Dermis blood vessel endothelial cell (primary cell): ENCODE results near the gene C1orf174. TPM values are rescaled to one million over a fixed set of nuclear protein-coding genes. Genes with fewer than 3 reads are reported as not detected.

Source experiments
- DNase-seq: peaks from one replicate; pipeline ENCODE4 v3.0.0; 2010
- total RNA-seq: library from RNA; depleted of rRNA; stranded (reverse); fragments of >200 nt; gene quantifications from 2 replicates; pipeline ENCODE4 v1.2.3, GENCODE V29; 2014

The C1orf174 gene
- total RNA-seq, 1 donor from 2014 or later: 38.1 TPM

DNA sequence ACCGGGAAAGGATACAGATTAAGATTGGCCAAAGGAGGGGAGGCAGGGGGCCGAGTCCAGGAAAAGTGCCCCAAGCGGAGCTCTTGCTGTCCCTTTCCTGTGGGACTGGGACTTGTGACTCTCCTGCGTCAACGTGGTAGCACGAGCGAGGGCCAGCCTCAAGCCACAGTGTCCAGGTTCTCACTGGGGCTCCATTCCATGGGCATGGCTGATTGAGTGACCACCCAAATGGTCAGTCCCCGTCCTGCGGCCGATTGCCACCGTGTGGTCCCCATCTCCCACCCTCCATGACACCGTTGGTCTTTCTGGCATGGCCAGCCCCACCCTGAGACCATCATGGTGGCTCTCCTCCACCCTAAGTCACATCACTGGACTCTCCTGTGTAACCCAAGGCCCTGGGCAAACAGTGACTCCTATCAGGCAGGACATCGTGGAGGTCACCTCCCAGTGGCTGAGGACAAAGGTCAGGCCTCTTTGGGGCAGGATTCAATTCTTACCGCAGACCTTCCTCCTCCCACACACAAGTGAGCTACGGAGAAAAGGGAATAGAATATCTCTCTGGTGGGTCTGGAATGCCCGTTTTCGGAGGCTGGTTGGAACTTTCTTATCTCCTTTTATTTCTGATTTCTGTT lies 8.9 kb upstream of the C1orf174 start:
- no peak for DNase-seq

DNA sequence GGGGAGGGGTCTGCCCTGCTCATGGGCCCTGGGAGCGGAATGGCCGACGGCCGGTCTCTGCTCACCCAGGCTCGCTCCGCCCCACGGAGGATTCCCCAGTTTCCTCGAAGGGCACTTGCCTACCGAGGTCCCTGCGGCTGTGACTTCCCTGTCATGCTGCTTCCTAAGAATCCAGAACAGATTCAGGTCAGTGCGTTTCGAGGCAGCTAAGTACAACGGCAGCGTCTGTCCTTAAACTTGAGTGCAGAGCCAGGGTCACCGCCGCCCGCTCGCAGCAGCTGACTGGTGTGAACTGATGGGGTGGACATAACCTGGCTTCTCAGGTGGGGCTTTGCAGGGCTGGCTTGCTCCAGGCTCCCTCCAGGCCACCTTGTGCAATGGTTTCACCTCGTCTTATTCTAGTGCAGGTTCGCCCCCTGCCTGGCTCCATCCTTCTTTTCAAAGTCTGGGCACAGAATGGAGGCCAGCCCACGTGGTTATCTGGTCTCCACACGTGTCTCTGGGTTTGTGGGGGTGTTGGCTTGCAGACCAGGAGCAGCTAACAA lies 7.6 kb upstream of the C1orf174 start:
- DNase-seq: no peak

DNA sequence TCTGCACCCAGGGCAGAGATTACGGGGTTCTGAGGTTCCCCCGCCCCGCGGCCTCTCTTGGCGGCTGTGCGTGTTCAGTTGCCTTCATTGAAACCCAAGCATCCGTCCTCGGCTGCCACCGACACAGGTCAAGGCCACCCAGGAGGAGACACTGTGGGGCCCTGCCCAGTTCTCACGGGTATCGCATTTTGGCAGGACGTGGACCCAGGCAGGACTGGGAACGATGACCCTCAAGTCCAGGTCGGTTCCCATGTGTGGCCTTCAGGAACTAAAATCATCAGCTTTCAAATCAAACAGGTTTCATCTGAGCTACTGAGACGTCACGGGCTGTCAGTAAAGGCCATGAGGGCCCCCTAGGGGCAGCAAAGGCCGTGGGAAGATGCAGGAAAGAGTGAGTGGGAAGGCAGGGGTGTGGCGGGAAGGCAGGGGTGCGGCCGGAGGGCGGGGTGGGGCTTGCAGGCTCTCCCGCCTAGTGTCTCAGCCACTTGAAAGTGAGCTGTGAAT lies 7.0 kb upstream of the C1orf174 start:
- DNase-seq: peak; percentile 21

- DNase-seq: no peak
These were observed 6.6 kb upstream of the C1orf174 start for GRCh38 chr1:3906672-3907020.

DNA sequence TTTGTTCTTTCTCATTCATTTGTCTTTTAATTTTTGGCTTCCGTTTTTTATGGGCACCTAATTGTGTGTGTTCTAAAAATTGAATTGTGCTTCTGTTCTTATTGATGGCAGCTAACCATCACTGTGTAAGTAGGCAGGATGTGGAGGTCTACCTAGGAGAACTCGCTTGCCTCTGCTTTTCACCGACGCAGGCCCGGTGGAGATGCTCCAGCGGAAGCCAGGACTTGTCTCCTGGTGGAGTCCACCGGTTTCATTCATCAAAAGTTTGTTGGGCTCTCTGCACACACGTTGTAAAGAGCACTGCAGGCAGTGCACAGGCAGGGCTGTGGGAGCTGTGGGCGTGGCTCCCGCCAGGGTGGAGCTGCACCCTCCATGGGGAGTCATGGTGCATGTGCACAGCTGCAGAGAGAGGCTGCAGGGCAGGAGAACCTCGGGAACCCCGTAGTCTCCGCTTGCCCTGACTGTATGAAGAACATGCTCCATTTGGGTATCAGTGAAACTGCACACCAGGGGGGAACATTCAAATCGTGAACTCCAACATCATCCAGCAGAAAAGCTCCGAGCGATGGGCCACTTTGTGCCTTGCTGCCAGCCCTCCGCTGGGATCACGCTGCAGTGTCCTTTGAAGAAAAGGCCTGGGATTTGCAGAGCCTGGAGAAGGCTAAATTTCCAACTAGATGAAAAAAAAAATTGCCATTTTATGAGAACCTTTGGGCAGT lies 6.0 kb upstream of the C1orf174 start:
- no peak for DNase-seq

DNA sequence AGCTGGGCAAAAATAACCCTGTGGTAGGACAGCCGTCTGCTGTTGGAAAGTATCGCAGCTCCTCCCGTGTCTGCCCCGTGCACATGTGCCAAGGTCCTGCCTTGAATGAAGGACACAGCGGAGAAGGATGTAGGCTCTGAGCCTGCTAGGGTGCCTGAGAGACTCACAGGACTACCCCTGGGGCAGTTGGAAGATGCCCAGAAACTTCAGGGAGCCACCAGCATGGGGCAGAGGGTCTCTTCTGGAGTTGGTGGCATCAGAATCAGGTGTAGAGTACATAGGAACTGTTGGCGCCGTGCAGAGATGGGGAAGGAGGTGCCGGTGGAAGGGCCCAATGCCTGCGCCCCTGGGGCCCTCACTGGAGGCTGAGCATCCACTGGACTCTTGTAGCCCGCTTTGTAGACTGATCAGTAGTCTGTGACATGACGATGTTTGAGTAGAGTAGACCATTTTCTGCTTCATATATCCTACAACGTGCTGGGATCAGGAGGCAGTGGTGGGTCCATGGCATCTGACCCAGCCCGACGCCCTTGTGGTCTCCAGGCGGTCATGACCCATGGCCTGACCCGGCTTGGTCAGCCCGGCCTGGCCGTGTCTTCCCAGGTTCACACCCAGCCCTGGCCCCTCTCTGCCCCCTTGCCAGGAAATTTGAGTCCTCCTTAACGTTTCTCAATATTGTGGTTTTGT lies 5.3 kb upstream of the C1orf174 start:
- DNase-seq: no peak

DNA sequence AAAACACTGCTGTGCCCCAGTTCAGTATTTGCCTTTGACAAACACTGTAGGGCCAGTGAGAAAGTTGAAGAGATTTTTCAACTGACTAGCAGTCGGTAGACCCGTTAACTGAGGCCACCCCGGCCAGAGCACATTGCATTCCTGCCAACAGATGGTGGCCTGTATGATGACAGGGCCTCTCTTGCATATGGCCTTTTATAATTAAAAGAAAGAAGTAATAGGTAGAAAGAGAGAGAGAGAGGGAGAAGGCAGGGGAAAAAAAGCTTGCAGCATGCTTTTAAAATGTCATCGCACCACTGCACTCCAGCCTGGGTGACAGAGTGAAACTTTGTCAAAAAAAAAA lies 4.7 kb upstream of the C1orf174 start:
- no peak for DNase-seq

- no peak for DNase-seq
These were observed 4.2 kb upstream of the C1orf174 start for GRCh38 chr1:3904006-3904842.

GRCh38 chr1:3903141-3904005 lies 3.3 kb upstream of the C1orf174 start:
- DNase-seq: peak; percentile 9

DNA sequence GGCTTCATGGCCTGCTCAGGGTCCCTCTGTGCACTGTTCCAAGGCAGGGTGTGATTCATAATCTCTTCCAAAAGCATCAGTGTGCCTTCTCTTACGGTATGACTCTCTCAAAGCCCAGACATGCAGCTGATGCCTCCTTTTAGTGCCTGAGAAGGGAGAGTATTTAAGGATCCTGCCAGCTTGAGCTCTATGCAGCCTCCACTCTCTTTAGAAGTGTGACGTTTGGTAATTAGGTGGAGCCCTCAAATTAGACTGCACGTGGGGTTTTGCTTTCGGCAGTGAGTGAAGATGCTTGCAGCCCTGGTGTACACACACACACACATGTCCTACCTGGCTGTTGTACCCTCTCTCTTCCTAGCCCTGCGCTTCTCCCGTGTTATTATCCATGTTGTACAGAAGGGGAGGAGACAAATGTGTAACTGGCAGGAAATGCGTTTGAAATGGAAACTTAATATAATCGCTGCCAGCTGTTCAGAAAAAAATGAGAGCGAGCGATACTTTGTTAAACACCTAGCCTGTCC lies 2.6 kb upstream of the C1orf174 start:
- DNase-seq: peak; percentile 15

GRCh38 chr1:3902111-3902511 lies 2.0 kb upstream of the C1orf174 start:
- no peak for DNase-seq

- peak; percentile 98 for DNase-seq
These were observed 977 bp upstream of the C1orf174 start for GRCh38 chr1:3900969-3901529.

- DNase-seq: no peak
These were observed 320 bp downstream of the C1orf174 start for GRCh38 chr1:3899754-3900149.

DNA sequence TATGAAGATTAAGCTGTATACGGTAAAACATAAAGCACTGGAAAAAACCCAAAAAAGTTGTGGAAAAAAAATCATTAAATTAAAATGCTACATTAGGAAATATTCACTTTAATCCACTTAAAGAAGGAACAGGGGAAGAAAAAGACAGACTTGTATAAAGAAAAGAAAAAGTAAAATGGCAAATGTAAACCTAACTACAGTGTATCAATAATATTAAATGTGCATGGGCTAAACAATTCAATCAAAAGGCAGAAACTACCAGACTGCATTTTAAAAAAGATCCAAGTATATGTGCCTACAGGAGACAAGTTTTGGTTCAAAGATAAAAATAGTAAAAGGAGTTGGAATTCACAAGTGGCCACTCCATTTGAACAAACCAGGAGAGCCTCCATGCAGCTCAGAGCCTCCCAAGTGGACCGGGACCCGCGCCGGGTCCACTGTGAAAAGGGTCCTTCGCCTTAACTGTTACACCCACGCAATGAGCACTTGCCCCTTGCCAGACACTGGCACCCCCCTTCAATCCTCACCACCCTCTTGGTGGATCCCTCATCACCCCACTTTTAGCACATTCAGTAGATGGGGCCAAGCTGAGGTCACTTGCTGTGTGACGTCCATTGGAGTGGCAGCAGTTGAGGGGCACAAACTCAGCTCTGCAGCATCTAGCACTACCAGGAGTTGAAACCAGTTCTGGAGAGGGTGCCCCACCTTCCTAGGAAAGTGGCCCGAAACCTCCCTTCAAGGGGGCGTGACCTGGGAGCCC lies 898 bp downstream of the C1orf174 start:
- DNase-seq: peak; percentile 22

DNA sequence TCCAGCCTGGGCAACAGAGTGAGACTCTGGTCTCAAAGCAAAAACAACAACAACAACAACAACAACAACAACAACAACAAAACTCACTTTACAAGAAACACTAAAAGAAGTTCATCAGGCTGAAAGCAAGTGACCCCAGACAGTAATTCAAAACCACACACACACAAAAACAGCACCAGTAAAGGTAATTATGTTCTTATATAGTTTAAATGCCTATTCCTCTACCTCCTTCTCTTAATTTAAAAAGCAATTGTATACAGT lies 1.7 kb downstream of the C1orf174 start:
- no peak for DNase-seq

DNA sequence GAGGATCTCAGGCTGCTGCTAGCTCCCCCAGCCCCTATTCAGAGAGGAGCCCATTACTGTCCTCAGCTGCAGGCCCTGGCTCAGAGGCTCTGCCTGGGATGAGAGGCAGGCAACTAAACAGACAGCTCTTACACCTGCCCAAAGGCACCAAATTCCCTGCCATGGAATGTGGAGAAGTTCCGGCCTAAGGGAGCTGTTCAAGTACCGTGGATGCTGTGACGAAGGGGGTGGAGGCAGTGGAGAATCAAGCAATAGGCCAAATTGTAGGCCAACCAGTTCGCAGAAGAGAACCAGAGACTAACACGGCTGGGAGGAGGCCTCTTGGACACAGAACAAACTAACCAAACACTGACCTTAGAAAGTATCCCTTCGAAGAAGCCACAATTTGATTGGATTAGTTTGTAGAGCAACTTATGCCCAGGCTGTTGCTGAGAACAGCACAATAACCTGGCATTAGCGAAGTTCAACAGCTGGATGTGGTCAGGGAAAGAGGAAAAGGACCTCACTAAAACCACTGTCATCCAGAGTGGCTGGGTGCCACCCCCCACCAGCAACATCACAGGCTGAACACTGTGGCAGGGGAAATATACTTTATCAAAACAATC lies 3.6 kb downstream of the C1orf174 start:
- DNase-seq: no peak

GRCh38 chr1:3895951-3896325 lies 4.1 kb downstream of the C1orf174 start:
- DNase-seq: no peak

GRCh38 chr1:3895279-3895950 lies 4.7 kb downstream of the C1orf174 start:
- no peak for DNase-seq

GRCh38 chr1:3894626-3895278 lies 5.3 kb downstream of the C1orf174 start:
- DNase-seq: no peak
